Gastroesophageal sphincter (tissue), 3 donors: ENCODE measurements around the gene GSTO2.

Experiments
- CTCF ChIP-seq, 4 experiments: fragments of 200-600 bp in 2 of 4; fragments of 450-650 bp in 2 of 4; sonication (generic) in 1 of 4; IDR thresholded peaks; one replicate each; pipeline ENCODE4 v1.5.1; 2017 to 2019; ENCODE audit warnings: antibody characterized with exemption in 4 of 4, mild to moderate bottlenecking in 2 of 4, moderate library complexity in 2 of 4
- POLR2A ChIP-seq, 2 donors: fragments of 450-650 bp; IDR thresholded peaks; one replicate each; pipeline ENCODE4 v1.6.1; 2017; ENCODE audit warnings: antibody characterized with exemption in 2 of 2, mild to moderate bottlenecking in 2 of 2, moderate library complexity in 1 of 2

- TF ChIP-seq CTCF (IDR thresholded peaks at IDR 0.05) (no peak), POLR2A (IDR thresholded peaks at IDR 0.05) (no peak)
Measured at GRCh38 chr10:104308439-104308903, 39.5 kb downstream of the GSTO2 start.
